Astrocyte (in vitro differentiated cells and primary cell): ENCODE results near the gene IRAG1.

Experiments
- EZH2 ChIP-seq: IDR thresholded peaks from 2 replicates; pipeline ENCODE4 v1.6.1; 2012; ENCODE audit warnings: mild to moderate bottlenecking, low read length, inconsistent platforms; ENCODE audit not compliant: insufficient read depth
- TF ChIP-seq, protein P1 (sequence below): IDR thresholded peaks from 2 replicates; pipeline ENCODE4 v1.5.1; 2011; ENCODE audit warnings: low read depth, mild to moderate bottlenecking, inconsistent platforms, low read length, moderate library complexity; ENCODE audit not compliant: insufficient read depth

DNA sequence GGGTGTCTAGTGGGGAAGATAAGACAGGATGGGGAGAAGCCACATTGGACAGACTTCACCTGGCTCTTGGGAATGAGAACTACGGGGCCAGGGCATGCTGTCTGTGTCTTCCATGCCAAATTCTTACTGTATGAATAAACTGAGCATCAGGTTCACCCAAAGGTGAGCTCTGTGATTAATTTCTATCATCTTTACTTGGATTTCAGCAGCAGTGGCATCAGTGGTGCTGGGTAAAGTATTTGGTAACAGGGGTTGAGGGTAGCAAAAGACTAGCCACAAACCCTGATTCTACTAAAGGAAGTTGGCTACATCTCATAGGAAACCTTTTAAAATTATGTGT, 38.8 kb downstream of the IRAG1 start:
- TF ChIP-seq, protein P1, sequence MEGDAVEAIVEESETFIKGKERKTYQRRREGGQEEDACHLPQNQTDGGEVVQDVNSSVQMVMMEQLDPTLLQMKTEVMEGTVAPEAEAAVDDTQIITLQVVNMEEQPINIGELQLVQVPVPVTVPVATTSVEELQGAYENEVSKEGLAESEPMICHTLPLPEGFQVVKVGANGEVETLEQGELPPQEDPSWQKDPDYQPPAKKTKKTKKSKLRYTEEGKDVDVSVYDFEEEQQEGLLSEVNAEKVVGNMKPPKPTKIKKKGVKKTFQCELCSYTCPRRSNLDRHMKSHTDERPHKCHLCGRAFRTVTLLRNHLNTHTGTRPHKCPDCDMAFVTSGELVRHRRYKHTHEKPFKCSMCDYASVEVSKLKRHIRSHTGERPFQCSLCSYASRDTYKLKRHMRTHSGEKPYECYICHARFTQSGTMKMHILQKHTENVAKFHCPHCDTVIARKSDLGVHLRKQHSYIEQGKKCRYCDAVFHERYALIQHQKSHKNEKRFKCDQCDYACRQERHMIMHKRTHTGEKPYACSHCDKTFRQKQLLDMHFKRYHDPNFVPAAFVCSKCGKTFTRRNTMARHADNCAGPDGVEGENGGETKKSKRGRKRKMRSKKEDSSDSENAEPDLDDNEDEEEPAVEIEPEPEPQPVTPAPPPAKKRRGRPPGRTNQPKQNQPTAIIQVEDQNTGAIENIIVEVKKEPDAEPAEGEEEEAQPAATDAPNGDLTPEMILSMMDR, result no peak
- TF ChIP-seq EZH2, result no peak
